Hair follicular keratinocyte (primary cell): Measurements from ENCODE around the gene NTRK2. TPM values are rescaled to one million over a fixed set of nuclear protein-coding genes. Genes with fewer than 3 reads are reported as not detected.

Experiments
- total RNA-seq: library from RNA; depleted of rRNA; stranded (reverse); fragments of >200 nt; gene quantifications from 2 replicates; pipeline ENCODE4 v1.2.3, GENCODE V29; 2015

NTRK2 gene
- total RNA-seq, result 0.16 TPM in 1 of 2 replicates, not detected in the other

DNA sequence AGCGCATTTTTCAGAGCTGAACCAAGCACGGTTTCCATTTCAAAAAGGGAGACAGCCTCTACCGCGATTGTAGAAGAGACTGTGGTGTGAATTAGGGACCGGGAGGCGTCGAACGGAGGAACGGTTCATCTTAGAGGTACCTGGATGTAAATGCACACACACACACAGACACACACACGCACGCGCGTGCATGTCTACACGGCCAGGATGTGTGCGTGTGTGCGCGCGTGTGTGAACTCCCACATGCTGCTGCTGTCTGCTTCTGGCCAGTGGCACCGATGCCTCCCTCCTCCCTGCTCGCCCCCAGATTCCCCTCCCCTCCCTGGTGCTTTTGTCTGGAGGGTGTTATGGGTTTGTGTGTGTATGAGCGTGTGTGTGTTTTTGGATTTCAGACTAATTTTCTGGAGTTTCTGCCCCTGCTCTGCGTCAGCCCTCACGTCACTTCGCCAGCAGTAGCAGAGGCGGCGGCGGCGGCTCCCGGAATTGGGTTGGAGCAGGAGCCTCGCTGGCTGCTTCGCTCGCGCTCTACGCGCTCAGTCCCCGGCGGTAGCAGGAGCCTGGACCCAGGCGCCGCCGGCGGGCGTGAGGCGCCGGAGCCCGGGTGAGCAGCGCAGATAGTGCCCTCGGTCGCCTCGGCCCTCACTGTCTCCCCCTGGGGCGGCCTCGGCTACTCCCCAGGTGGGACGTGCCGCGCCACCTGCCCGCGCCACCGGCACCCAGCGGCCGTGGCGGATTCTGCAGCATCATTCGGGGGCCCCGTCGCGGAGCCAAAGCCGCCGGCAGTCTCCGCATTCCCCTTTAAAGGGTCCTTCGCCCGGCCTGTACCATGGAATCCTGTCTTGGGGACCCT is at the start of gene NTRK2:
Gene NTRK2, plus strand, starts transcription at position 442 of the 850 bp plus-strand sequence. CDS start 1,020 bp downstream, outside the sequence.

